ENCODE data around the gene HNRNPLL. TPM values are rescaled to one million over a fixed set of nuclear protein-coding genes. Genes with fewer than 3 reads are reported as not detected.

HNRNPLL gene
- total RNA-seq, 4 donors from 2014 or later = 45.2 to 59.7 (median 54.4) TPM

DNA sequence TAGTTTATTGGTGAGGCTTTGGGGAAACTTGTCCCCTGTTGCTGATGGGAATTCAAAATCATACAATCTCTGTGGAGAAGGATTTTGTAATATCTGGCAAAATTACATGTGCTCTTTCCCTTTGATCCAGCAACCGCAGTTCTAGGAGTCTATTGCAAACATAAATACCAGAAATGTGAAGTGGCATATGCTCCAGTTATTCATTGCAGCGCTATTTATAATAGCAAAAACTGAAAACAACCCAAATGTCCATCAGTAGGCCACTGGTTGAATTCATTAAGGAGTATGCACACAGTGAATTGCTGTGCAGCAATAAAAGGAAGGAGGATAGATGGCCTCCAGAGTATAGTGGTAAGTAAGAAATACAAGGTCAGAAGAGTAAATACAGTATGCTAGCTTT lies 76.5 kb downstream of the HNRNPLL start:
- no peak for DNase-seq
- H3K27ac ChIP-seq = peak overlapping the region in 1 of 4 donors; percentile 25
- no peak overlapping the region for H3K4me3 ChIP-seq
- in situ Hi-C loops (cut with MboI; ENCODE audit: low pct_ligation_motif_present in 1 of 4, low pct_unique_long_range_greater_than_20kb in 1 of 4, low sequenced_read_pairs in 3 of 4) (no loop called here), intact Hi-C loops (cut with DNase I; ENCODE audit: low total_unique reads) (no loop called here)
- TF ChIP-seq, protein P1, sequence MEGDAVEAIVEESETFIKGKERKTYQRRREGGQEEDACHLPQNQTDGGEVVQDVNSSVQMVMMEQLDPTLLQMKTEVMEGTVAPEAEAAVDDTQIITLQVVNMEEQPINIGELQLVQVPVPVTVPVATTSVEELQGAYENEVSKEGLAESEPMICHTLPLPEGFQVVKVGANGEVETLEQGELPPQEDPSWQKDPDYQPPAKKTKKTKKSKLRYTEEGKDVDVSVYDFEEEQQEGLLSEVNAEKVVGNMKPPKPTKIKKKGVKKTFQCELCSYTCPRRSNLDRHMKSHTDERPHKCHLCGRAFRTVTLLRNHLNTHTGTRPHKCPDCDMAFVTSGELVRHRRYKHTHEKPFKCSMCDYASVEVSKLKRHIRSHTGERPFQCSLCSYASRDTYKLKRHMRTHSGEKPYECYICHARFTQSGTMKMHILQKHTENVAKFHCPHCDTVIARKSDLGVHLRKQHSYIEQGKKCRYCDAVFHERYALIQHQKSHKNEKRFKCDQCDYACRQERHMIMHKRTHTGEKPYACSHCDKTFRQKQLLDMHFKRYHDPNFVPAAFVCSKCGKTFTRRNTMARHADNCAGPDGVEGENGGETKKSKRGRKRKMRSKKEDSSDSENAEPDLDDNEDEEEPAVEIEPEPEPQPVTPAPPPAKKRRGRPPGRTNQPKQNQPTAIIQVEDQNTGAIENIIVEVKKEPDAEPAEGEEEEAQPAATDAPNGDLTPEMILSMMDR (IDR thresholded peaks at IDR 0.05) = no peak
- H3K9me3 ChIP-seq = no peaks in the 10 kb centered on the region
- peaks cover 0 to 5% (median 0%) of the 10 kb centered on the region in 4 donors for H3K4me1 ChIP-seq
- 78 to 91% methylated on average over 2 of the region's 2 CpGs for WGBS, 2 donors (ENCODE audit: low coverage in 1 of 2)
- H3K27me3 ChIP-seq = peaks cover 16% of the 10 kb centered on the region
- no peaks in the 10 kb centered on the region for H3K36me3 ChIP-seq

DNA sequence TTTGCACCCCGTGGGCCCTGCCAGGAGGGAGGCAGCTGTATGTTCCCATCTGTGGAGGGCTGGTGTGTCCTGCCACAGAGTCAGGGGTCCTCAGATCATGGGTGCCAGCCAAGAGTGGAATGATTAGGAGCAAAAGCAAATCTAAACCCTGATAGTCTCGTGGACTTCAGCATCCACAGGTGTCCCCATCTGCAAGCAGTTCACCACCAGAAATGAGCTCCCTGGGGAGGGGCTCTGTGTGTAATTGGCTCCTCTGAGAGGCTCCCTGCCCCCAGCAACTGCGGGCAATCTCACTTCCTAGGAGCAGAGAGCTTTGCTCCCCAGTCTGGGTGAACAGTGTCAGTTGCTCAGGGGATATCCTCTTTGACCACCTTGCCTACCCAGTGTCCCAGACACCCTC lies 78.1 kb downstream of the HNRNPLL start:
- no peak overlapping the region for H3K27ac ChIP-seq
- TF ChIP-seq POLR2AphosphoS5 (IDR thresholded peaks at IDR 0.05) (no peak), EP300 (IDR thresholded peaks at IDR 0.05; ENCODE audit: low read depth) (no peak), POLR2A (IDR thresholded peaks at IDR 0.05) (no peak)
- TF ChIP-seq, protein P1 (IDR thresholded peaks at IDR 0.05) = no peak
- no peak overlapping the region for H3K4me3 ChIP-seq
- peaks cover 0 to 5% (median 0%) of the 10 kb centered on the region in 4 donors for H3K4me1 ChIP-seq
- WGBS, 2 donors (ENCODE audit: low coverage in 1 of 2) = 63% methylated on average over 3 of the region's 3 CpGs; no CpG with 5 or more reads in 1 of the 2 donors
- H3K9me3 ChIP-seq = no peaks in the 10 kb centered on the region
- no peak for DNase-seq
- H3K36me3 ChIP-seq = no peaks in the 10 kb centered on the region
- H3K27me3 ChIP-seq = peaks cover 16% of the 10 kb centered on the region
- in situ Hi-C loops (cut with MboI; ENCODE audit: low pct_ligation_motif_present in 1 of 4, low pct_unique_long_range_greater_than_20kb in 1 of 4, low sequenced_read_pairs in 3 of 4) = loop anchor here in 2 of 4 donors (25.0 kb wide), 2 partner anchors 212 to 537 kb away; no protein-coding TSS in a partner anchor
- intact Hi-C loops (cut with DNase I; ENCODE audit: low total_unique reads) = no loop called here

DNA sequence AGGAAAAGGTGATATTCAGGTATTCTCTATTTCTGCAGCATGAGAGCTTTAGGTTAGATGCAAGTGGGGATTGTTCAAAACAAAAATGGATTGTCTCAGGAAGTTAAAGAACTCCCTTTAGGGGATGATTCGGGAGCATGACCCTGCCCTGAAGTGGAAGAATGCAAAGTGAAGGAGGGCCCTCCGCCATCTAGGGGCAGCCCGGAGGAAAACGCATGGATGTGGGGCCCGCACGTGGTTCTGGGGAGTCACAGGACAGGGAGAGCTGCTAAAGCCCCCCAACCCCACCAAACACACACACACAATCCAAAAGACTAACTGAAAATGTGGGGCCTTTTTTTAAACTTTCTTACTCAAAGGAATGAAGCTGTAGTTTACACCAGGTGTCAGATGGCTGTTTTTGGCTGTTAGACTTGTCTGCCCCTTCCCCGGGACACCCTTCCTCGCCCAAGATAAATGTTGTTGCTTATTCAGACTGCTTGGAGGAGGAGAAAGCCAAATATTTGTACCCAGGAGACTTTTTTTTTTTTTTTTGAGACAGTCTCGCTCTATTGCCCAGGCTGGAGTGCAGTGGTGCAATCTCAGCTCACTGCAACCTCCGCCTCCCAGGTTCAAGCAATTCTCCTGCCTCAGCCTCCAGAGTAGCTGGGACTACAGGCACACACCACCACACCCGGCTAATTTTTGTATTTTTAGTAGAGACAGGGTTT lies 78.8 kb downstream of the HNRNPLL start:
- WGBS, 2 donors (ENCODE audit: low coverage in 1 of 2) = 72 to 73% methylated on average over 9 to 11 of the region's 11 CpGs
- no peaks in the 10 kb centered on the region for H3K9me3 ChIP-seq
- H3K27me3 ChIP-seq = peaks cover 14% of the 10 kb centered on the region
- H3K27ac ChIP-seq = no peak overlapping the region
- TF ChIP-seq POLR2A (IDR thresholded peaks at IDR 0.05) = no peak
- no peak for TF ChIP-seq EP300 (IDR thresholded peaks at IDR 0.05; ENCODE audit: low read depth)
- no peak for TF ChIP-seq POLR2AphosphoS5 (IDR thresholded peaks at IDR 0.05)
- TF ChIP-seq, protein P1 (IDR thresholded peaks at IDR 0.05) = peak in 1 of 5 experiments; percentile 8
- H3K36me3 ChIP-seq = no peaks in the 10 kb centered on the region
- H3K4me3 ChIP-seq = no peak overlapping the region
- peaks cover 0 to 5% (median 0%) of the 10 kb centered on the region in 4 donors for H3K4me1 ChIP-seq
- DNase-seq = no peak
- in situ Hi-C loops (cut with MboI; ENCODE audit: low pct_ligation_motif_present in 1 of 4, low pct_unique_long_range_greater_than_20kb in 1 of 4, low sequenced_read_pairs in 3 of 4) (loop anchor here in 2 of 4 donors (25.0 kb wide), 2 partner anchors 212 to 537 kb away; no protein-coding TSS in a partner anchor), intact Hi-C loops (cut with DNase I; ENCODE audit: low total_unique reads) (no loop called here)

DNA sequence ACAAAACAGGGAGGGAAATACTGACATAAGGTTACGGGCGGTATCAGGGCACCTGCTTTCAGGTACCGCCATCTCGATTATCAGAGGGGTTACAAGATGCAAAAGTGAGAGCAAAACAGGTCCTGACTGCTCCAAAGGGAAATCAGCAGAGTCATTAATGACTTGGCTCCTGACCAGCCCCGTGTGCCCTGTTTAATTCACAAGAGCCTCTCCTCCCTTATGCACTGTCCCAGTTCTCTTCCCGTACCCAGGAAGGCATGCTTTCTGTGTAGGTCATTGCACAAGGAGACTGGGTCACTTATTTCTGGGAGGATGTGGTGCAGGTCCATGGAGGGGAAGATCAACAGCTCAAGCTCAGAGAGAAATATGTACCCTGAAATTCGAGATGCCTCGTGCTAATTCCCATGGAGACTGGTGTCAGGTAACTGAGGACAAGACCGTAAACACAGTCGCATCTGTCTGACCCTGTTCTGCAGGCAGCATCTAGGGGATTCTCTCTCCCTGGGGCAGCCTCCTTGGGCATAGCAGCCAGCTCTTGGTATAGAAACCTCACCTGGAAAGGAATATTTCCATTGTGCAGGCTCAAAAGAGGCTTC lies 79.9 kb downstream of the HNRNPLL start:
- WGBS, 2 donors (ENCODE audit: low coverage in 1 of 2) = 81 to 93% methylated on average over 4 to 10 of the region's 10 CpGs
- no peak for DNase-seq
- no peaks in the 10 kb centered on the region for H3K36me3 ChIP-seq
- intact Hi-C loops (cut with DNase I; ENCODE audit: low total_unique reads) (no loop called here), in situ Hi-C loops (cut with MboI; ENCODE audit: low pct_ligation_motif_present in 1 of 4, low pct_unique_long_range_greater_than_20kb in 1 of 4, low sequenced_read_pairs in 3 of 4) (loop anchor here in 2 of 4 donors (25.0 kb wide), 2 partner anchors 211 to 536 kb away; no protein-coding TSS in a partner anchor)
- no peak overlapping the region for H3K4me3 ChIP-seq
- TF ChIP-seq, protein P1 (IDR thresholded peaks at IDR 0.05) = no peak
- TF ChIP-seq EP300 (IDR thresholded peaks at IDR 0.05; ENCODE audit: low read depth) = no peak
- TF ChIP-seq POLR2A (IDR thresholded peaks at IDR 0.05) = no peak
- TF ChIP-seq POLR2AphosphoS5 (IDR thresholded peaks at IDR 0.05) = no peak
- H3K9me3 ChIP-seq = no peaks in the 10 kb centered on the region
- H3K4me1 ChIP-seq = no peaks in the 10 kb centered on the region
- no peak overlapping the region for H3K27ac ChIP-seq
- peaks cover 3% of the 10 kb centered on the region for H3K27me3 ChIP-seq

All from transverse colon (tissue), 4 donors.